NCI-H1417 (cell line): ENCODE measurements around the gene STRN.
"Not testable (repeated sequence)": the region's sequence is repeated elsewhere in the genome, so short reads cannot be mapped to it uniquely, and the experiment has no call there.

ENCODE experiments used
- DNase-seq, 3 experiments: peaks; one replicate each; lab custom pipeline; 2025; lab: John Stamatoyannopoulos, UW

STRN gene

GRCh38 chr2:36963106-36963505, 3.2 kb downstream of the STRN start:
- DNase-seq, result no peak

GRCh38 chr2:36960773-36961172, 5.6 kb downstream of the STRN start:
- DNase-seq, result no peak

GRCh38 chr2:36960005-36960675, 6.2 kb downstream of the STRN start:
- DNase-seq, result peak in 1 of 3 experiments; percentile 10

- no peak for DNase-seq
Observed at GRCh38 chr2:36954977-36955607, 11.2 kb downstream of the STRN start.

- no peak for DNase-seq
Observed at GRCh38 chr2:36952748-36953197, 13.6 kb downstream of the STRN start.

GRCh38 chr2:36951574-36951973, 14.8 kb downstream of the STRN start:
- no peak for DNase-seq

- no peak for DNase-seq
Observed at GRCh38 chr2:36951027-36951518, 15.3 kb downstream of the STRN start.

GRCh38 chr2:36949845-36950244, 16.5 kb downstream of the STRN start:
- no peak for DNase-seq

- DNase-seq, result not testable (repeated sequence)
Observed at GRCh38 chr2:36945240-36945639, 21.1 kb downstream of the STRN start.

GRCh38 chr2:36941867-36942266, 24.5 kb downstream of the STRN start:
- no peak for DNase-seq

- DNase-seq, result not testable (repeated sequence)
Observed at GRCh38 chr2:36936526-36936925, 29.8 kb downstream of the STRN start.

GRCh38 chr2:36931688-36932087, 34.6 kb downstream of the STRN start:
- DNase-seq, result not testable (repeated sequence)

- not testable (repeated sequence) for DNase-seq
Observed at GRCh38 chr2:36930787-36931410, 35.4 kb downstream of the STRN start.

GRCh38 chr2:36926175-36927132, 39.9 kb downstream of the STRN start:
- not testable (repeated sequence) for DNase-seq

- not testable (repeated sequence) for DNase-seq
Observed at GRCh38 chr2:36922629-36923028, 43.7 kb downstream of the STRN start.

GRCh38 chr2:36921984-36922383, 44.4 kb downstream of the STRN start:
- DNase-seq, result no peak

- no peak for DNase-seq
Observed at GRCh38 chr2:36919041-36919837, 47.1 kb downstream of the STRN start.

GRCh38 chr2:36918307-36918706, 48.0 kb downstream of the STRN start:
- no peak for DNase-seq

GRCh38 chr2:36915627-36916026, 50.7 kb downstream of the STRN start:
- DNase-seq, result no peak

GRCh38 chr2:36912695-36913094, 53.6 kb downstream of the STRN start:
- DNase-seq, result no peak

- no peak for DNase-seq
Observed at GRCh38 chr2:36911012-36911411, 55.3 kb downstream of the STRN start.
